LNCaP clone FGC (cell line): ENCODE data around the gene LYPD3.

Experiments used
- DNase-seq: peaks from one replicate; pipeline ENCODE4 v3.0.0-alpha.2; 2011; ENCODE audit warnings: low read depth
- H3K4me3 ChIP-seq: 2 replicates; pipeline ENCODE4 v1.5.1; 2011; ENCODE audit warnings: mild to moderate bottlenecking, low read depth, low read length, control low read depth
- TF ChIP-seq, protein P1 (sequence below): IDR thresholded peaks from 2 replicates; pipeline ENCODE4 v1.5.1; 2012; ENCODE audit warnings: mild to moderate bottlenecking; ENCODE audit not compliant: control insufficient read depth, insufficient read depth; ENCODE audit errors: extremely low read depth

LYPD3 gene

DNA sequence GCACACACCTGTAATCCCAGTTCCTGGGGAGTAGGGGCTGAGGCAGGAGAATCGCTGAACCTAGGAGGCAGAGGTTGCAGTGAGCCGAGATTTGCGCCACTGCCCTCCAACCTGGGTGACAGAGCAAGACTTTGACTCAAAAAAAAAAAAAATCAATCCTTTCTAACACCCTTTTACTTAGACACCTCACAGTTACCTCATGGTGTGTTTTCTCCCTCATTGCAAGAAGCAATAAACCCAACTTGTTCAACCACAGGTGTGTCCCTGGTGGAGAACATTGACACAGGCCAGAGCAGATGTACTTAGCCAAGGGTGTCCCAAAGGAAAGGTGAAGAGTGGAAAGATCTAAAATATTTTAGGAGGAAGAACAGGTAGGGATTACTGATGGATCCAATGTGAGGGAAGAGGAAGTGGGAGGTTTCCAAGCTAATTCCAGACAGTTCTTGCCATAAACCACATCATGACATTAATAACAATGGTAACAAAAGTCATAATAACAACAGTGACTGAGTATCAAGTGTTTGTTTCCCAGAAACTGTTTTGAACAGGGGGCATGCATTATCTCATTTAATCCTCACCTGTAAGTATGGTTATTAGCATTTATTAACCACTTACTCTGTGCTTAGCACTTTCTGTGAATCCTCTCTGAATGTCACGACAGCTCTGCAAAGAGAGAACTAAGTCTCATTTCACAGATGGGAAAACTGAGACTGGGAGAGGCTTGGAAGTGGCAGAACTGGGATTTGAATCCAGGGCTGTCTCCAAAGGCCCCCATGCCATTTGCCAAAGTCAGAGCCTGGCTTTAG is 3.1 kb upstream of the LYPD3 start:
- H3K4me3 ChIP-seq, result no peak overlapping the region
- DNase-seq, result no peak
- TF ChIP-seq, protein P1, sequence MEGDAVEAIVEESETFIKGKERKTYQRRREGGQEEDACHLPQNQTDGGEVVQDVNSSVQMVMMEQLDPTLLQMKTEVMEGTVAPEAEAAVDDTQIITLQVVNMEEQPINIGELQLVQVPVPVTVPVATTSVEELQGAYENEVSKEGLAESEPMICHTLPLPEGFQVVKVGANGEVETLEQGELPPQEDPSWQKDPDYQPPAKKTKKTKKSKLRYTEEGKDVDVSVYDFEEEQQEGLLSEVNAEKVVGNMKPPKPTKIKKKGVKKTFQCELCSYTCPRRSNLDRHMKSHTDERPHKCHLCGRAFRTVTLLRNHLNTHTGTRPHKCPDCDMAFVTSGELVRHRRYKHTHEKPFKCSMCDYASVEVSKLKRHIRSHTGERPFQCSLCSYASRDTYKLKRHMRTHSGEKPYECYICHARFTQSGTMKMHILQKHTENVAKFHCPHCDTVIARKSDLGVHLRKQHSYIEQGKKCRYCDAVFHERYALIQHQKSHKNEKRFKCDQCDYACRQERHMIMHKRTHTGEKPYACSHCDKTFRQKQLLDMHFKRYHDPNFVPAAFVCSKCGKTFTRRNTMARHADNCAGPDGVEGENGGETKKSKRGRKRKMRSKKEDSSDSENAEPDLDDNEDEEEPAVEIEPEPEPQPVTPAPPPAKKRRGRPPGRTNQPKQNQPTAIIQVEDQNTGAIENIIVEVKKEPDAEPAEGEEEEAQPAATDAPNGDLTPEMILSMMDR, result no peak

DNA sequence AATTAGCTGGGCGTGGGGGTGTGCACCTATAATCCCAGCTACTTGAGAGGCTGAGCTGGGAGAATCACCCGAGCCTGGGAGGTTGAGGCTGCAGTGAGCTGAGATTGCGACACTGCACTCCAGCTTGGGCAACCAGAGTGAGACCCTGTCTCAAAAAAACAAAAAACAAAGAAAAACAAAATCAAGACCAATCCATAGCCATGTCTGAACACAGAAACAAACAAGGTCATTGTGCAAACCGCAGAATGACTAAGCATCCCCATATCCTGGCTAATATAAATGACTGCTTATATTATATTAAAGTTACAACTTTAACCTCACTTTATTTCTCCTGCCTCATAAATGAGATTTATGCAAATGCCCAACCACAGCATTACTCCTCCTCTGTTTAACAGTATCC is 2.3 kb upstream of the LYPD3 start:
- H3K4me3 ChIP-seq, result no peak overlapping the region
- no peak for DNase-seq
- TF ChIP-seq, protein P1, result no peak

DNA sequence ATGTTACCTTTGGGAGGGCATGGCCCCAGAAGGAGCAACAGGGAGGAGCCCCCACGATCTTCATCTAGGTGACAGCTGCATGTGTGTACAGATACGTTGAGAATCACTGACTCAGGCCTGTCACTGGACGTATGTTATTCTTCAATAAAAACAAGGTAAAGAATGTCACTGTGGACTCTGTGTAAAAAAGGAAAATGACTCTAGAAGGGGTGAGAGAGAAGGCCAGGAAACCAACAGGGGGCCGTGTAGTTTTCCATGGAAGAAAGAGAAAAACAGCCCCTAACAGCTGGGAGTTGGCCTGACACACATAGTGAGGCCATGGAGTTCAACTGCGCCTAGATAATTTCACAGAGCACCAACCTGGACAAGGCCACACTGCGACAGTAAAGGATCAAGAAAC is 1.9 kb upstream of the LYPD3 start:
- DNase-seq, result no peak
- TF ChIP-seq, protein P1, result no peak
- H3K4me3 ChIP-seq, result no peak overlapping the region

DNA sequence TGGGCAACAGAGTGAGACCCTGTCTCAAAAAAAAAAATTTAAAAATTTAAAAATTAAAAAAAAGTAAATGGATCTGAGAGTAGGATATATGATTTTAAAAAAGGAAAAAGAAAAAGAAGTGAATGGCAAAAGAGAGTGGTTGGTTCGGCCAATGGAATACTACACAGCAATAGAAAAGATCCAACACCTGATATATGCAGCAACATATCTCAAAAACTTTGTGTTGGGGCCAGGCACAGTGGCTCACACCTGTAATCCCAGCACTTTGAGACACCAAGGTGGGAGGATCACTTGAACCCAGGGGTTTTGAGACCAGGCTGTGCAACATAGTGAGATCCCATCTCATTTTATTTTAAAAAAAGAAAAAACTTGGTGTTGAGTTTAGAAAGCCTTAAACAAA is 1.4 kb upstream of the LYPD3 start:
- no peak overlapping the region for H3K4me3 ChIP-seq
- TF ChIP-seq, protein P1, result no peak
- no peak for DNase-seq

DNA sequence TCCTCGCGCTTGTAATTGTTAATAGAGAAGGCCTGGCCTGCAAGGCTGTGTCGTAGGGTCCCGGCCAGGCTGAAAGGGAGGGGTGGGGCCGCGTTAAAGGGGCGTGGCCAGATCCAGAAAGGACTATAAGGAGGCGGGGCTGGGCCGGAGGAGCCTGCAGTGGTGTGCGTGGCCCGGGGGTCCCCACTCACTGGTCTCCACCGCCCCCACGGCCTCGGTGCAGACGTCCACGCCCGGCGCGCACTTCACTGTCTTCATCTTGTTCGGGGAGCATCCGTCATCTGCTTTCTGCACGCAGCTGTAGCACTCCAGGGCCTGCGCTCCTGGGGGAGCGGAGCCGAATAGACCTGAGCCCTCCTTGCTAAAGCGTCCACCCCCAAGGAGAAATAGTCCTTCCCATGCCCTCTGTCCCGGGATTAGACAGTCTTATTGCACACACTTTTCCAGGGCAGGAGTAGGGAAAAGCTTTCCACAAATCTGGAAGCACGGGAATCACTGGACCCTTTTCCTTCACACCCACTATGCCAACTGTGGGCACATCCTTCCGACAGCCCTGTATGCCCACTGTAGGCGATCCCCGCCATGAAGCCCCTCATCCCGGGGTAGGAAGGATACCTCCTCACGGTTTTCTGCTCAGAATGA is 1.2 kb downstream of the LYPD3 start:
- TF ChIP-seq, protein P1, result no peak
- H3K4me3 ChIP-seq, result peak overlapping the region; percentile 60
- DNase-seq, result no peak

DNA sequence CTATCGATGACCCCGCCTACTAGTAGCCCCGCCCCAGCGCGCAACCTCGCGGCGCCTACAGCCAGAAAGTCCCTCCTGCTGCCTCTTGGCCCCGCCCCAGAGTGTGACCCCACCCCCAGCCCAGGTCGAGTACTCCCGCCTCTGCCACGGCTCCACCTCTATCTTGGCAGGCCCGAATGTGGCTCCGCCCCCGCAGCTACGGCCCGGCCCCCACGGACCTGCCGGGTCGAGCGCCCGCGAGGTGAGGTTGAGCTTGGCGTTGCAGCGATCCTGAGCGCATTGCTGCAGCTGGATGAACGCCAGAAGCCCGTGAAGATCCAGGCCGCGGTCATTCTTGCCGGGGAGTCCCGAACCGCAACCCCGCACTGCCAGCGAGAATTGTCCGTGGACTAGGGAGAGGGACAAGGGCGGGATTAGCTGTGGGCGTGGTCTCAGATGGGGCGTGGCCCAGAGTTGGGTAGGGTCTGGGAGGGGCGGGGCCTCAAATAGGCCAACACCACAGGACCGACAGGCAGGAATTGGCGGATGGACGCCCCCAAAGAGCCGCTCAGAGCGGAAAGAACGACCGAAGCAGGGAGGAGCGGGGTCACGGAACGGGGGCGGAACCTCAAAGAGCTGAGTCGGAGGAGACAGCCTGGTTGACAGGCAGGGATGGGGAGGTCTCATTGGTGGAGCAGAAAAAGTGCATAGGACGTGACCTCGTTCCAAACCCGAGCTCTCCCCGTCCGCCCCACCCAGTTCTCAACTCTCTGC is 1.9 kb downstream of the LYPD3 start:
- H3K4me3 ChIP-seq, result peak overlapping the region; percentile 60
- DNase-seq, result peak; percentile 66
- TF ChIP-seq, protein P1, result no peak
